Fibroblast of lung (primary cell): ENCODE data around the gene MISP3.

Experiments used
- CTCF ChIP-seq, 2 donors: IDR thresholded peaks in 1 of 2; conservative IDR thresholded peaks in 1 of 2; 1 replicate in 1 of 2; 2 replicates in 1 of 2; pipeline ENCODE4 v1.5.1; 2011 to 2012; ENCODE audit warnings: low read length in 2 of 2, control low read depth in 1 of 2, inconsistent platforms in 1 of 2, low read depth in 1 of 2, mild to moderate bottlenecking in 1 of 2
- EZH2 ChIP-seq: IDR thresholded peaks from 2 replicates; pipeline ENCODE4 v1.5.1; 2012; ENCODE audit warnings: low read length, control low read depth, mild to moderate bottlenecking; ENCODE audit errors: missing control alignments

GRCh38 chr19:14102756-14103155, 30.2 kb downstream of the MISP3 start:
- no peak for TF ChIP-seq CTCF (conservative IDR thresholded peaks at IDR 0.05 in 1 of 2, IDR thresholded peaks at IDR 0.05 in 1 of 2; ENCODE audit: low read depth in 1 of 2, low read length in 2 of 2)
- TF ChIP-seq EZH2, result no peak
